GM20000 (cell line): ENCODE results near the gene S100A9.
A peak's percentile ranks its signal among the peaks of the same experiment; 100 is the strongest.
"Not testable (repeated sequence)": the region's sequence is repeated elsewhere in the genome, so short reads cannot be mapped to it uniquely, and the experiment has no call there.

Experiments
- DNase-seq: peaks from one replicate; pipeline ENCODE4 v3.0.0; 2012; ENCODE audit warnings: low spot score
- TF ChIP-seq, protein P1 (sequence below): IDR thresholded peaks from 2 replicates; pipeline ENCODE4 v1.5.1; 2012; ENCODE audit warnings: mild to moderate bottlenecking, control low read depth; ENCODE audit errors: extremely low read depth, missing control alignments

S100A9 gene

DNA sequence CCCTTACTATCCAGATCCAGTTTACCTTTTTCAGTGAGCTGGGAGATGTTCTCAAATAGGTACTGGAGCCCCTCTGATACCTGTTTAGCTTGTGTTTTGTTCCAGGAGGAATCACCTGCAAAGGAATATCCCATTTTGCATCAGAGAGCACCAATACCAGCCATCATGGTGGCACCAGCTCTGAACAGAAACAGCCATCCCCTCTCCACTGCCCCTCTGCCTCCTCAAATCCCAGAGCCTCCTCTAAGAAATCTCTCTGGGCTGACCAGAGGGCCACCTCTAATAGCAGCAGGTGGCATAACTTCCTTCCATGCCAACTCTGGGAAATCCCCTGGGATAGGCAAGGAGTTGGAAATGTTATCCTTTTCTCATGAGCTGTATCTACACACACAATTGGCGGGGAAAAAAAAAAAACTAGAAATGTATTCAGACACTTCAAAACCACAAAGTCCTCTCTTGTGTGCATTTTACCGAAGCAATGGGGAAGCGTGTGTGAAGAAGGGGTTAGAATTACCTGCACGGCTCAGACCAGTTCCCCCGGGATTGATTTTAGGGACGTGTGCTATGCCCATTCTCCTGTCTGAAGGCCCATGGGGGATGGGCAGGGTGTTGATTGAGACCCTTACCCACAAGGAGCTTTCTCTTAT lies 11.5 kb upstream of the S100A9 start:
- peak; percentile 8 for DNase-seq

DNA sequence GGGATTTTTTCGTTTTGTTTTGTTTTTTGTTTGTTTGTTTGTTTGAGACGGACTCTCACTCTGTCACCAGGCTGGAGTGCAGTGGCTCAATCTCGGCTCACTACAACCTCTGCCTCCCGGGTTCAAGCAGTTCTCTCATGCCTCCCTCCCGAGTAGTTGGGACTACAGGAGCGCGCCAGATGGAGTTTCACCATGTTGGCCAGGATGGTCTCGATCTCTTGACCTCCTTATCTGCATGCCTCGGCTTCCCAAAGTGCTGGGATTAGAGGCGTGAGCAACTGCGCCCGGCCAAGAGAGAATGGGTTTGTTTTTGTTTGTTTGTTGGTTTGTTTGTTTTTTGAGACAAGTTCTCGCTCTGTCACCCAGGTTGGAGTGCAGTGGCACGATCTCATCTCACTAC lies 10.6 kb upstream of the S100A9 start:
- DNase-seq, result not testable (repeated sequence)

More for the DNA sequence above, 11.5 kb upstream of the S100A9 start:
- TF ChIP-seq, protein P1, sequence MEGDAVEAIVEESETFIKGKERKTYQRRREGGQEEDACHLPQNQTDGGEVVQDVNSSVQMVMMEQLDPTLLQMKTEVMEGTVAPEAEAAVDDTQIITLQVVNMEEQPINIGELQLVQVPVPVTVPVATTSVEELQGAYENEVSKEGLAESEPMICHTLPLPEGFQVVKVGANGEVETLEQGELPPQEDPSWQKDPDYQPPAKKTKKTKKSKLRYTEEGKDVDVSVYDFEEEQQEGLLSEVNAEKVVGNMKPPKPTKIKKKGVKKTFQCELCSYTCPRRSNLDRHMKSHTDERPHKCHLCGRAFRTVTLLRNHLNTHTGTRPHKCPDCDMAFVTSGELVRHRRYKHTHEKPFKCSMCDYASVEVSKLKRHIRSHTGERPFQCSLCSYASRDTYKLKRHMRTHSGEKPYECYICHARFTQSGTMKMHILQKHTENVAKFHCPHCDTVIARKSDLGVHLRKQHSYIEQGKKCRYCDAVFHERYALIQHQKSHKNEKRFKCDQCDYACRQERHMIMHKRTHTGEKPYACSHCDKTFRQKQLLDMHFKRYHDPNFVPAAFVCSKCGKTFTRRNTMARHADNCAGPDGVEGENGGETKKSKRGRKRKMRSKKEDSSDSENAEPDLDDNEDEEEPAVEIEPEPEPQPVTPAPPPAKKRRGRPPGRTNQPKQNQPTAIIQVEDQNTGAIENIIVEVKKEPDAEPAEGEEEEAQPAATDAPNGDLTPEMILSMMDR, result no peak

DNA sequence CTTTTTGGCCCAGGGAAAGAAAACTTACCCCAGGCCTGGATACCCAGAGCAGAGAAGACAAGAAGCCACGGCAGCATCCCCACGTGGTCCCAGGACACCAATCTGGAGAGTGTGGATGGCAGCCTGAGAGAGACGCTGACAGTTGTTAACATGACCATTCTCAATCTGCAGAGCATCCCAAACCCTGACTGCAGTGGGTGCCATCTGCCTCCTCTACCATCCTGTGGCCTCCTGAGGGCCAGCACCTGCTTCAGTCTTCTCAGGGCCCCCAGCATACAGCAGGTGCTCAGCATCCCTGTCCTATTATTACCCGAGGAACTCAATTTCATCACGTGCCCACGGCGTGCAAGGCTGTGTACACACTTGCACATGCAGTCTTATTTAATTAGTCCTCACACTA lies 9.8 kb upstream of the S100A9 start:
- DNase-seq, result peak; percentile 1

DNA sequence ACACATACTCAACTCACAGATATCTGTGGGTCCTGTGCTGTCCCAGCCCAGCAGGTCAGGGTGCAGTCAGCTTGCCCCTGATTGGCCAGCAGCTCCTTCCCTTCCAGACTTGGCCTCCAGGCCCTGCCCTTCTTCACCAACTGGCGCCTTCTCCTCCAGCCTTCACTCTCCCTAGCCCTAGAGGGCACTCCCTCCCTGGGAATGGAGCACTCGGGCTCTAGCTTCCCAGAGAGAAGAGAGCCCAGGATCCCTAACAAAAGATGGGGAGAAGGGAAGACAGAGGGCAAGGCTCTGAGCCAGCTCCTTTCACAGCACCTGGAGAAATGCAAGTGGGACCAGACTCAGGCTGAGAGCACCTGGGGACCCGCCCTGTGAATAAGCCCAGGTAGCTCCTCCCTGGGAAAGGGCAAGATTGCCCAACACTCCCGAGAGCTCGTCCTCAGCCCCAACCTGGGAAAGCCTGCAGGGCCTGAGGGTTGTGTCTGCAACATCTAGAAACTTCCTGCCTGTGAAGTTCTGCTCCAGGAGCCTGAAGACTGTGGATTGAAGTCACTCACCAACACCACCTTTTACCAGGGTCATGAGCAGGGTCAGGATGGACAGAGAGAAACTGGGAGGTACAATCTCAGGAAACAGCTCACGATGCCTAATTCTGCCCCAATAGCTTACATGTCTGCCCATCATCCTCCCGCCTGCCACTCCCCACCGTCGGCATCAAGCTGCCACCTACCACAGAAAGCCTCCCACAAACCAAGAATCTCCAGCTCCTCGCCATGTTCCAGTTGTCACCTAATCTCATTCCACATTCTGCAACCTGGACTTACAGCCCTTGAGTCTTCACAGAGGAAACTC lies 8.9 kb upstream of the S100A9 start, which contains the start of gene PGLYRP4:
PGLYRP4 (minus strand) TSS at position 331 of the 852 bp plus-strand sequence. CDS start 909 bp downstream, outside the sequence.
- no peak for DNase-seq
- TF ChIP-seq, protein P1, result no peak

More for the DNA sequence above, 9.8 kb upstream of the S100A9 start:
- TF ChIP-seq, protein P1, result no peak

DNA sequence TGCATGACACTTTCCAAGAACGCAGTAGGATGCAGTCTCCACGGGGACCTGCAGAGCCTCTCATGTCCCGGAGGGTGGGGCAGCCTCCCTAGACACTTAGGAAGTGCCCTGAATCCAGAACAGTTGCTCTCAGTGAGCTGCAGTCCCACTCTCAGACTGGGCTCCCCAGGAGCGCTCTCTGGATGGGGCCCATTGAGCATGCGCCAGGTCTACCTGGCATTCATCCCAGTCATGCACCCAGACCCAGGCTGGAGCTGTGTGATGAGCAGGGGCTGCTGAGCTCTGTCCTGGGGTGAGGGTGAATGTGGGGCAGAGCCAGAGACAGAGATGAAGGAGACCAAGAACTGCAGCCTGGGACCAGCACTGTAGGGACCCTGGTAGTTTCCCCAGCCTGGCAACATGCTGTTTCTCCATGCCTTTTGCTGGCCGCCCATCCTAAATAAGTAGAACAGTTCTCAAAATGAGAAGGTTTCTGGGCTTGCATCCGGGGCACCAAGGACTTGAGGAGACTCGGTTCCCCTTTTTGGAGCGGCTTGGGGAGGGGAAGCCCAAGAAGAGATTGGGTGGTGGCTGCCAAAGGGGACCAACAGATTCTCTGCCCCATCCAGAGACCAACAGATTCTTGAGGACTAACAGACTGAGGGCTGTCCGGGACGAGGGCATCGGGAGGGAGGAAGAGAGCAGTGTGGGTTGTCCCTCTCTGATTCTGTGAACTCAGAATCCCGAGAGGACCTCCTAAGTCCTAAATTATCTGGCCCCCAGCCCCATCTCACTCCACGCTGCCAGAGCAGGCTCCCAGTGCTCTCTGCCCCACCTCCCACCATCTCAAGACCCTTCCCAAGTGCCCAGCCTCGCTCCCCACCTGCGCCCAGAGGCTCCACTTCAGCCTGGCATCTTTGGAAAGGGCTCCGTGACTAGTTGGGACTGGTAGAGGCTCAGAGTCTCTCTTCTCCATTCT lies 8.0 kb upstream of the S100A9 start:
- DNase-seq, result no peak
- TF ChIP-seq, protein P1, result no peak

DNA sequence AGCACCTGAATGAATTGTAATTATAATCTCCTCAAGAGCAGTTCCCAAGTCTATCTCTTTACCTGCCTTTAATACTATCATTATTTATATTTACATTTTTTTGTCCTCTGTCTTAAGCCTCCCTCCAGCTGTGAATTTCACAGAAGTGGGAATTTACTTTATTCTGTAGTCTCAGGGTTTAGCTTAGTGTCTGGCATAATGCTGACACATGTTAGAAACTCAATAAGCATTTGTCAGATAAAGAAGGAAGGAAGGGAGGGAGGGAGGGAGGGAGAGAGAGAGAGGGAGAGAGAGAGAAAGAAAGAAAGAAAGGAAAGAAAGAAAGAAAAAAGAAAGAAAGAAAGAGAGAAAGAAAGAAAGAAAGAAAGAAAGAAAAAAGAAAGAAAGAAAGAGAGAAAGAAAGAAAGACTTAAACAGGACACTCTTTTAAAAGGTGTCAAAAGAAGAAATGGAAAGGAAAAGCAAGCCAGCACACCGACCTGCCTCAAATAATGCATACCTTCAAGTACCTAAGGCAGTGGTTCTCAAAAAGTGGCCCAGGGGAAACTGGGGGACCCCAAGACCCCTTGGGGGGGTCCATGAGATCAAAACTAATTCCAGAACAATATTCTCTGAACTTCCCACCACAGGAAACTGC lies 7.2 kb upstream of the S100A9 start:
- no peak for DNase-seq
- TF ChIP-seq, protein P1, result no peak

DNA sequence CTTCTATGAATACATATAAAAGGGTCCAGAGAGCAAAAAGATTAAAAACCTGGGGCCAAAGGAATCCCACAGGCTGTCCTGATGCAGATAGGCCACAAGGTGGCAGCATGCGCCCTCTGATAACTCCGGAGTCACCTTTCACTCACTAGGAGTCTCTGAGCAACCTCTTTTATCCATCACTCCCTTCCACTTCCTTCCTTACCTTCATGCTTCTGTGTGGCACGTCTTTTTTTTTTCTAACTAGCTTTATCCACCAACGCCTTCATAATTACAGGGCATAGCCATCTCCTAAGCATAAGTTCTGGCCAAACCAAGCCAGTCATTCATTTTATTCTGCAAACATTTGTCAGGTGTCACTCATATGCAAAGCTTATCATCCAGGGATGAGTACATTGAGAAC lies 5.1 kb upstream of the S100A9 start:
- TF ChIP-seq, protein P1, result peak; percentile 80
- peak; percentile 71 for DNase-seq
